NCI-H1436 (cell line): ENCODE data around the gene TOM1L1.

Experiments used
- DNase-seq: peaks from one replicate; lab custom pipeline; 2025; lab: John Stamatoyannopoulos, UW

Gene TOM1L1

GRCh38 chr17:54948380-54948779, 47.7 kb downstream of the TOM1L1 start:
- DNase-seq = no peak

GRCh38 chr17:54950116-54950515, 49.5 kb downstream of the TOM1L1 start:
- DNase-seq = no peak

GRCh38 chr17:54951286-54951685, 50.6 kb downstream of the TOM1L1 start:
- DNase-seq = no peak

- DNase-seq = no peak
Observed at GRCh38 chr17:54956791-54957190, 56.1 kb downstream of the TOM1L1 start.

GRCh38 chr17:54967621-54968261, 67.1 kb downstream of the TOM1L1 start:
- no peak for DNase-seq

GRCh38 chr17:54968262-54968987, 67.8 kb downstream of the TOM1L1 start, which contains the start of the genes COX11 and STXBP4:
TSS of gene COX11 (minus strand) at chr17:54968654. CDS start at chr17:54968646, 8 bp downstream.
TSS of gene STXBP4 (plus strand) at chr17:54968765. CDS start at chr17:54986220, 17,455 bp downstream.
- DNase-seq = peak; percentile 97

GRCh38 chr17:54968988-54969332, 68.3 kb downstream of the TOM1L1 start:
- no peak for DNase-seq

GRCh38 chr17:54969658-54970572, 69.3 kb downstream of the TOM1L1 start:
- DNase-seq = no peak

GRCh38 chr17:54971147-54971546, 70.5 kb downstream of the TOM1L1 start:
- no peak for DNase-seq

- no peak for DNase-seq
Observed at GRCh38 chr17:54971901-54972300, 71.2 kb downstream of the TOM1L1 start.

- no peak for DNase-seq
Observed at GRCh38 chr17:54972406-54973138, 71.9 kb downstream of the TOM1L1 start.

- no peak for DNase-seq
Observed at GRCh38 chr17:54974759-54975158, 74.1 kb downstream of the TOM1L1 start.

GRCh38 chr17:54976316-54976715, 75.7 kb downstream of the TOM1L1 start:
- DNase-seq = no peak

- no peak for DNase-seq
Observed at GRCh38 chr17:54977744-54978143, 77.1 kb downstream of the TOM1L1 start.

- no peak for DNase-seq
Observed at GRCh38 chr17:54979657-54980056, 79.0 kb downstream of the TOM1L1 start.

GRCh38 chr17:54980375-54980774, 79.7 kb downstream of the TOM1L1 start:
- DNase-seq = no peak

- DNase-seq = no peak
Observed at GRCh38 chr17:54982399-54982798, 81.7 kb downstream of the TOM1L1 start.

- DNase-seq = no peak
Observed at GRCh38 chr17:54983260-54983659, 82.6 kb downstream of the TOM1L1 start.

GRCh38 chr17:54985476-54985875, 84.8 kb downstream of the TOM1L1 start:
- no peak for DNase-seq

- no peak for DNase-seq
Observed at GRCh38 chr17:54990118-54990517, 89.5 kb downstream of the TOM1L1 start.

GRCh38 chr17:54991567-54991966, 90.9 kb downstream of the TOM1L1 start:
- no peak for DNase-seq
